ENCODE results near the gene RPS15A. TPM values are rescaled to one million over a fixed set of nuclear protein-coding genes. Genes with fewer than 3 reads are reported as not detected.
A peak's percentile ranks its signal among the peaks of the same experiment; 100 is the strongest.
"Not testable (repeated sequence)": the region's sequence is repeated elsewhere in the genome, so short reads cannot be mapped to it uniquely, and the experiment has no call there.

Gene RPS15A
- total RNA-seq, 1 donor from 2014 or later: 1,617 TPM

DNA sequence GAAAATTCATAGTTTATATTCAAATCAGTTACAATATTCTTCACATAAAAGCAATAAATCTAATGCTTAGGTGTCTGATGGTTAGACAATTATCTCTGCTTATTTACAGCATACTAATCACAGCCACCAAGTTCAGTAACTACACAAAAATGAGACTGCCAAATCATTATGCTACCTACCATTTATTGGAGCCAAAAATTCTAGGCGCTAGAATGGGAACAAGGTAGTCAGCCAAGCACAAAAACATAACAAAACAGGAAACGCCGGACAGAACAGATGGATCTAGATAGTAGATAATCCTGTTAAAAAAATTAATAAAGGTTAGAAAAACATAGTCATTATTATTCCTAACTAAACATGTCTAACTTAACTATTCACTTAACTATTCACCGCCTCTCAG is 7.6 kb upstream of the RPS15A start:
- no peak for DNase-seq (ENCODE audit: low read depth)

DNA sequence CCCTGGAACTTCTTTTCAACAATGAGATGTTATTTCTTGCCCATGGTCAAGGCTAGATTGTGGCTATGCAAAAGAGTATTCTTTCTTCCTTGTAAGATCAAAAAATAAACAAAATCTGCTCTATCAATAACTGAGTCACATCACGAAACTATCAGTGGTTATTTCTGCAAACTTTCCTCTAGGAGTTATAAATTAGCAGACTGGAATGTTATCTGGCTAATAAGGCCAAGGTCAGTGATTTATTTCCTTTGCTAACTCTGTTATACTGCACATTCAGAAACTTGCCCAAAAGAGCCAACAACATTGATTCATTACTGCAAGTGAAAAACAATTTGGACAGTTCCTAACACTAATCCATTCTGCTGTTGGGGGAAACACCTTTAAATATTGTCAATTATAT is 6.2 kb upstream of the RPS15A start:
- DNase-seq (ENCODE audit: low read depth): no peak

DNA sequence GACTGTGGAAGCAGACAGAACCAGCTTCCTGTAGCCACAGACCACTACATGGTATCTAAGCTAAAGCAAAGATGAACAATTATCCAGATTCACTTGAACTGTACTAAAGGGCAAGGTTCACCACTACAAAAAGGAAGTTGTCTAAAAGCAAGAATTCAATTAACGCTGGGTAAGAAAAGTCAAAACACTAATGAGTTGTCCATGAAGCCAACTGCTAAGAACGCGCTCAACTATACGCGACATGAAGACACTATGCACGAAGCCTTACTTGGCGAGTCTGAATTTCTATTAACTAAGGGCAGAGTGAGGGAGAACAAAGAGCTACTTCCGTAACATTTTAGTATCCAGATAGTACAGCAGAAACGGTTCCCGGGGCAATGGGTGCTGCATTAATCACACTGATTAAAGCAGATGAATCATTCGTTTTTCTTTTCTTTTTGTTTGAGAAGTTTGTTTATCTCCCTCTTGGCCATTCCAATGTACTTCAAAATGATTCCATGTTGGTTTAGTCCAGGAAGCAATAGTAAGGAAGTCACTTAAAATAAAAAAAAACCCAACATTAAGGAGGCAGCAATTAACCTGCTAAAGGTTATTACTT is 2.8 kb upstream of the RPS15A start:
- no peak for DNase-seq (ENCODE audit: low read depth)

DNA sequence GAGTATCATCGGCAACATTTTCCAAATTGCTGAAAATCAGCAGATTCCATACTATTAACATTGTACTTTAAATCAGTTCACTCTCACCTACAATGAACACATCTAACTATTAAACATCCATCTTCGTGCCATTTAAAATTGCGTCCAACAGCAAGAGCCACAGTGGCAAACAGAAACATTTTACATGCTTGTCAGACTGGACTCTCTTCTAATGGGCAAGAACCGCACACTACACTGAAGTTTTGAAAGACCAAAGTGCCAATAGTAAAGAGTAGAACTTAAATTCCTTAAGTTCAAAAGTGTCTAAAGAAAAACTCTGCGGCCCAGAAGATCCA is 652 bp downstream of the RPS15A start:
- DNase-seq (ENCODE audit: low read depth): no peak

DNA sequence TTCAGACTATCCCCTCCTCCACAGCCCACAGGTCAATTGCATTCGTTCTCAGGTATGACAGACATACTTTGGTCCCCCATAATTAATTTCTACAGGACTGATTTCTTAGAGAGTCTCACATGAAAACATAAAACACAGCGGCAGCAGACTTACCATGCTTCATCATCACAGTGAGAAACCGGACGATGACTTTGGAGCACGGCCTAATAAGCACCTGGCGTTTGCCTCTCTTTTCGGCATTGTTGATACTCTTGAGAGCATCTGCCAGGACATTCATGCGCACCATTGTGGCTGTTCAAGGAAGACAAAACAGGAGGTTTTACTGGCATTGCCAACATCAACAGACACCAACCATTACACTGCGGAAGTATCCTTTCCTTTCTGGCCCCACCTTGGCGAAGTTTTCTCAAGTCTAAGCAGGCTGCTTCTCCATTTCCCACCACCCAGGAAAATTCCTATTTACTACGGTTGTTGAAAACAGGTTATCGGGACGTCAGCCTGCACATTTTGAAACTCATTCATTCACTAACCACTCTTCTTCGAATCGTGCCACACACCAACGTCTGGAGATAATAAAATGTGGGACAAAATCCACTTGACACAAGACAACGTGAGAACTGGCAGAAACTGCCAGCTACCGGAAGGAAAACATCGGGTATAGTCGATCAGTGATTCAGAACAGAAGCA is 1.2 kb downstream of the RPS15A start:
- DNase-seq (ENCODE audit: low read depth): no peak

DNA sequence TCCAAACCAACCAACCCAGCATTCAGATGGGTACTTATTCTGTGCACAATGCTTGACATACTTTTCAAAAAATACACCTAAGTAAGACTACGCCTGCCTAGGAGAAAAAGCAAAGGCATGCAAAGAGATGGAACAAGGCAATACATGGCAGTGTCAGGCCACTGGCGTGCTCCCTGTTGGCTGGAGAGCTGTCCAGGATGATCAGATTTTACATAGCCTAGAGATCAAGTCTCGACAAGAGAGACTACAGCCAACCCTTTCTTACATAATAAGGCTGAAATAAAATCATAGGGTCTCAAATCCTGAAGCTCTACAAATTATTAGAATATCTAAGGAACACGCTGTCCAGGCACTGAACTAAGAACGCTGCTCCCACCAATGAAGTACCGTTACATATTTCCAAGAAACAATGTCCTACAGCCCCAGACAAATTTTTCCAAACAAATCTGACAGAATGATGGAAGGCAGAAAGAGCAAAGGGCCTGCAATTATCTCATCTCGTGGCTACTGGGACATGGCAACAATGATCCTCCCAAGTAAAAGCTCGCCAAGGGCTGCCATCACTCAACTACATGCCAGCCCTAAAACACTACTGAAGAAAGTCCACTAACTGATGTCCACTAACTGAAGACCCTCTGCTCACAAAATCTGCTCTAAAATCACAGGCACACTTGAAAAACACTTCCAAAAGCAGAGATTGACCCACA is 5.1 kb downstream of the RPS15A start:
- no peak for DNase-seq (ENCODE audit: low read depth)

DNA sequence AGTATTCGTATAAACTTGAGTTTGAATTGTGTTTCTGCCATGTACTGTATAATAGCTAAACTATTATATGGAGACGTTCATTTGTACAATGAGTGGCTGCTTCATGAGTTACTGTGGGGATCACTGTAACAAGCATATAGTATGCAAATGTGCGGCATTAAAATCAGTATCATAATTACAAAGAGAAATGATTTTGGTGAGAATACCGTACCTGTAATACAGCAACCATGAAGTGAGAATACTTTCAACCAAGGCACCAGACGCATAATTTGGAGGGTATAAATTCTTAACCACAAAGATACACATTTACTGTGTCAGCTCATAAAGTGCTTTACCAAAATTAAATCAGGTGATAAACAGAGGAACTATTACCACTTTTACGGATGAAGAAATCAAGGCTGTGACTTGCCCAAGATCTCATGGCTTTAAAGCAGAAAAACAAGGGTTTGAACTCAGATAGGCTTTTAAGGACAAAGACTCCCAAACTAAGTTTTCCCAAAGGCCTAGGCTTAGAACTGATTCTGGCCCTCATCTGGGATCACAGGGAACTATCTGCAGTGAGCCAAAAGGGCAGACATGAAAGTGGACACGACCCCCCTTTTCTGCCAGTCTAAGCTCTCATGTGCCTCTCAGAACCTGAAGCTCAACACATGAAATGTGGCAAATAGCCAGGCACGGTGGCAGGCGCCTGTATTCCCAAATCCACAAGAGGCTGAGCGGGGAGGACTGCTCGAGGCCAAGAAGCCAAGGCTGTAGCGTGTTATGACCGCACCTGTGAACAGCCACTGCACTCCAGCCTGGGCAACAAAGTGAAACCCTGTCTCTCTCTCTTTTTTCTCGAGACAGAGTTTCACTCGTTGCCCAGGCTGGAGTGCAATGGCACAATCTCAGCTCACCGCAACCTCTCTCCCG is 6.4 kb downstream of the RPS15A start:
- DNase-seq (ENCODE audit: low read depth): no peak

DNA sequence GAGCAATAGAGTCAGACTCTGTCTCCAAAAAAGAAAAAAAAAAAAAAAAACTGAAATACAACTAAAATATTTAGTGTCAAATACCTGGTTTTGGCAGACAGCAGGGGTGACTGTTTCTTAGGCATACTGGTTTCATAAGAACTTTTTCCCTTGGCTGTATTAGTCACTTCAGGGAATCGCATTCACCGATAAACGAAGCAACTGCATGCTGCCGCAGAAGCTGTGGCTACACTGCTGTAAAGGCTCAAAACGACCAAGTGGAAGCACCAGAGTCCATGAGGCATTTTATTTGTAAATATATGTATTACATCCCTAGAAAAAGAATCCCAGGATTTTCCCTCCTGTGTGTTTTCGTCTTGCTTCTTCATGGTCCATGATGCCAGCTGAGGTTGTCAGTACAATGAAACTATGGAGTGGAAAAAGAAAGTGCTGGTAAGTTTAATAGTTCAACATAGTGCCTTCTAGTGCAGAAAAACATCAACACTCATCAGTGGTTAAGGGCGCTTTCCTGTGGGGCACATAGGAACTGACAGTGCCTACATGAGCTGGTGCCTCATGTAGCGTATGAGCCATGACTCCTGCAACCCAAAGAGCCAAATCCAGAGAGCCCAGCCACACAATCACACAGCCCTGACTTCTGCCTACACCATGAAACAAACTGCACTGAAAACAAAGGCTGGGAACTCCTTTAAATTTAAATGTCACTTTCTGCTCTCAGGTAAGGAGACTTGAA is 7.3 kb downstream of the RPS15A start:
- DNase-seq (ENCODE audit: low read depth): no peak

DNA sequence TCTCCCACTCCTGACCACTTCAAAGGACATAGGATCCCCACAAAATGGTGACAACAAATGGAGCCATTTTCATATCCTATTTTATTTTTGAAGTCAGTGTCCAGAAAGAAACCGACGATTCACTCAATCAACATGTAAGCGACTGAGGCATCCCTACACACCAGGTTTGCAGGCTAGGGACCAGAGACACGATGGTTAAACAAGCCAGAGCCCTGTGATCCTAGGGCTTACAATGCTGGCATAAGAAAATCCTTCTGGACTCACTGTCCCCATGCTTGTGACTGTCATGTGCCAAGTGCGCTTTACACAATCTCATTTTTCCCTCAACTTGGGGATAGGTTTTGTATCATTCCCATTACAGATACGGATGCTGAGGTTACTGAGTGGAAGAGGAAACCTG is 8.9 kb downstream of the RPS15A start:
- not testable (repeated sequence) for DNase-seq (ENCODE audit: low read depth)

DNA sequence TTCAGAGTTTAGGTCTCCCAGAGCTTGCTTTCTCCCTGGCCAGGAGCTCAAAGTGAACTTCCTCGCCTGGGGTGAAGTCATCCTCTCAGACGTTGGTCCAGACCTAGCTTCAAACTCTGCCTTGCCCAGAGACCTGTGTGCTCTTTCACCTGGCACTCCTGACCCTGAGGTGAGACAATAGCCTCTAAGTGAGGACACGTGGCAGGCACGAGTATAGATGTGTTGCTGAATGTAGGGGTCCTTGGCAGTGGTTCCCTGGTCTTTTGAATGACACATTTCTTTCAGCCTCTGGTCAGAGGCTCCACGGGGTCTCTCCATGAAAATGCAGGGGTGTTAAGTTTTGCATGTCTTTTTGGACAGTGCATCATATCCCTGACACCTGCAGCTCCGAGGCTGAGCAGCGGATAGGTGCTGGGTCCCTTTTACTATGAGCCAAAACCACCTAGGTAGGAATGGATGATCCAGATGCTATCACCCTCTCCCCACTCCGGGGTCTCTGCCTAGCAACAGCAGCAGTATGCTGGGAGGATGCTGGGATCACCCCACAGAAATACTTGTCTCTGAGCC is 9.6 kb downstream of the RPS15A start:
- not testable (repeated sequence) for DNase-seq (ENCODE audit: low read depth)

DNA sequence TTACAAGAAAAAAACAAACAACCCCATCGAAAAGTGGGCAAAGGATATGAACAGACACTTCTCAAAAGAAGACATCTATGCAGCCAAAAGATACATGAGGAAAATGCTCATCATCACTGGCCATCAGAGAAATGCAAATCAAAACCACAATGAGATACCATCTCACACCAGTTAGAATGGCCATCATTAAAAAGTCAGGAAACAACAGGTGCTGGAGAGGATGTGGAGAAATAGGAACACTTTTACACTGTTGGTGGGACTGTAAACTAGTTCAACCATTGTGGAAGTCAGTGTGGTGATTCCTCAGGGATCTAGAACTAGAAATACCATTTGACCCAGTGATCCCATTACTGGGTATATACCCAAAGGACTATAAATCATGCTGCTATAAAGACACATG is 12.5 kb downstream of the RPS15A start:
- DNase-seq (ENCODE audit: low read depth): not testable (repeated sequence)

DNA sequence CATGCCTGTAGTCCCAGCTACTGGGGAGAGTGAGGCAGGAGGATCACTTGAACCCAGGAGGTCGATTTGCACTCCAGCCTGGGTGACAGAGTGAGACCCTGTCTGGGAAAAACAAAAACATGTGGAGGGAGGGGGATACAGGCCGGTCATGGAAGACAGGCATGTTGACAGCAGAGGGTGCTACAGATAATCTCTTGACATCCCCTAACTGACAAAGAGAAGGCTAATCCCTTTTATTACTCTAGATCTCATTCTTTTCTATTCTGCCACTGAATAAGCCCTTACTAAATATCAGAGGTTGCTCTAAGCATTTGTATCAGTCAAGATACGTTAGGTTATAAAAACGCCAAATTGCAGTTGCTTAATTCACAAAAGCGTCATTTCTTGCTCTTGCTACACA is 13.8 kb downstream of the RPS15A start:
- not testable (repeated sequence) for DNase-seq (ENCODE audit: low read depth)

DNA sequence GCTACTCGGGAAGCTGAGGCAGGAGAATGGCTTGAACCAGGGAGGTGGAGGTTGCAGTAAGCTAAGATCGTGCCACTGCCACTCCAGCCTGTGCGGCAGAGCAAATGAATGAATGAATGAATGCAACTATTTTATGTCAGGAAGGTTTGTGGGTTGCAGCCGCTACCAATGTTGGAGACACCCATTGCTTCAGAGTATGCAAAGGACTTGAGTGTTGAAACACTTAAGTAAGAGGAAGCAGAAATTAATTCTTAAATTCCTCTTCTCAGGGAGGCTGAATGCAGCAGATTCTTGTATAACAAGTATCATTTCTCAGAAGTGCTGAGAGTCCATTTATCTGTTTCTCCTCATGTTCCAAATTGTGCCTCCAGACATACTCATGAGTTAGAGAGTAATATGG is 15.5 kb downstream of the RPS15A start:
- DNase-seq (ENCODE audit: low read depth): not testable (repeated sequence)

DNA sequence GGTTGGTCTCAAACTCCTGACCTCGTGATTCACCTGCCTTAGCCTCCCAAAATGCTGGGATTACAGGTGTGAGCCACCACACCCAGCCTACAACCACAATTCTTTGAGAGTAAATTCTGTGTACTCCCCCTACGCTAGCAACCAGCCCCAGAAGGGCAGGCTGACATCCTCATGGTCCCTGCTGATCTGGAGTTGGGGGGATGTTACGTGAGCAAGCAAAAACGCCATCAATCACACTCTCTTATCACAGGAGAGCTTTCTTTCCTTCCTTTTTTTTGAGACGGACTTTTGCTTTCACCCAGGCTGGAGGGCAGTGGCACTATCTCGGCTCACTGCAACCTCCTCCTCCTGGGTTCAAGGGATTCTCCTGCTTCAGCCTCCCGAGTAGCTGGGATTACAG is 18.0 kb downstream of the RPS15A start:
- not testable (repeated sequence) for DNase-seq (ENCODE audit: low read depth)

DNA sequence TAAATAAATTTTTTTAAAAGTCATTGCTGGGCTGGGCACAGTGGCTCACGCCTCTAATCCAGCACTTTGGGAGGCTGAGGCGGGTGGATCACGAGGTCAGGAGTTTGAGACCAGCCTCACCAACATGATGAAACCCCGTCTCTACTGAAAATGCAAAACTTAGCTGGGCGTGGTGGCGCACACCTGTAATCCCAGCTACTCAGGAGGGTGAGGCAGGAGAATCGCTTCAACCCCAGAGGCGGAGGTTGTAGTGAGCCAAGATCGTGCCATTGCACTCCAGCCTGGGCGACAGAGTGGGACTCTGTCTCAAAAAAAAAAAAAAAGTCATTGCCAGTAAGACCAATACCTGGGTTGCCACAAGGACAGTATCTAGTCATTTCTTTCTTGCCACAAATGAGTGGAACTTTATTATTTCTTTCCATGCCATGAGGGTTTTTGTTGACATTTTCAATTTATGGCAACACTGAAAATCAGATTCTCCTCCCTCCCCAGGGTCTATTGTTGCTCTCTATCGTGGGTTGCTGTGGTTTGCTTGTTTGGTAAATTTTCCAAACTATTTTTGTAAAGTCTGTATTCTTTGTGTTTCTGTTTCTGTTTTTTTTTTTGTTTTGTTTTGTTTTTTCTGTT is 19.7 kb downstream of the RPS15A start:
- DNase-seq (ENCODE audit: low read depth): not testable (repeated sequence)

DNA sequence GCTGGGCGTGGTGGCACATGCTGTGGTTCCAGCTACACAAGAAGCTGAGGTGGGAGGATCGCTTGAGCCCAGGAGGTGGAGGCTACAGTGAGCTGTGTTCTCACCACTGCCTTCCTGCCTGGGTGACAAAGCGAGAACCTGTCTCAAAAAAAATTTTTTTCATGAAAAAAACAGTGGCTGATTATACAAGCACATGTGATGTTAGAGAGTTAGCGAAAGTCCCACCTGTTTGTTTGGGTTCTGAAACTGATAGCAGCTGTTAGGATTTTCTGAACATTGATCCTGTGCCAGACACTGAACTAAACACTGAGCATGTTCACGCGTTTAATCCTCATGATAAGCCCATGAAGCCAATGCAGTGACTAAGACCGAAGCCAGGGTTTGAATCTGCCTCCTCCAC is 22.9 kb downstream of the RPS15A start:
- peak; percentile 34 for DNase-seq (ENCODE audit: low read depth)

DNA sequence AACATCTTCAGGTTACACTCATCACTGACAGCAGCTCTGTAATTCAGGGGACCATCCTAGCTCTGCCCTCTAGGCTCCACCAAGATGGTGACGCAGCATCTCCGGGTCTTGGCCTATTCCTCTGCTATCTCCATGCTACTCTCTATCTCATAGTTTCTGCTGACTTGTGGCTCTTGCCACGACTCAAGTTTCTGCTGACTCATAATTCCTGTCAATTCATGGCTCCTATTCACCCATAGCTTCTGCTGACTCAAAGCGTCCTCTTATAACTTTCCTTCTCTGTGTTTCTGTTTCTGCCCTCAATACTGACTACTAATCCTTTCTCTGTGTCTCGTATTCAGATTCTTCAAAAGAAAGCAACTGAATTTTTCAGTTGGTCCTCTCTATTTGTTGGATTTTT is 27.4 kb downstream of the RPS15A start:
- not testable (repeated sequence) for DNase-seq (ENCODE audit: low read depth)

DNA sequence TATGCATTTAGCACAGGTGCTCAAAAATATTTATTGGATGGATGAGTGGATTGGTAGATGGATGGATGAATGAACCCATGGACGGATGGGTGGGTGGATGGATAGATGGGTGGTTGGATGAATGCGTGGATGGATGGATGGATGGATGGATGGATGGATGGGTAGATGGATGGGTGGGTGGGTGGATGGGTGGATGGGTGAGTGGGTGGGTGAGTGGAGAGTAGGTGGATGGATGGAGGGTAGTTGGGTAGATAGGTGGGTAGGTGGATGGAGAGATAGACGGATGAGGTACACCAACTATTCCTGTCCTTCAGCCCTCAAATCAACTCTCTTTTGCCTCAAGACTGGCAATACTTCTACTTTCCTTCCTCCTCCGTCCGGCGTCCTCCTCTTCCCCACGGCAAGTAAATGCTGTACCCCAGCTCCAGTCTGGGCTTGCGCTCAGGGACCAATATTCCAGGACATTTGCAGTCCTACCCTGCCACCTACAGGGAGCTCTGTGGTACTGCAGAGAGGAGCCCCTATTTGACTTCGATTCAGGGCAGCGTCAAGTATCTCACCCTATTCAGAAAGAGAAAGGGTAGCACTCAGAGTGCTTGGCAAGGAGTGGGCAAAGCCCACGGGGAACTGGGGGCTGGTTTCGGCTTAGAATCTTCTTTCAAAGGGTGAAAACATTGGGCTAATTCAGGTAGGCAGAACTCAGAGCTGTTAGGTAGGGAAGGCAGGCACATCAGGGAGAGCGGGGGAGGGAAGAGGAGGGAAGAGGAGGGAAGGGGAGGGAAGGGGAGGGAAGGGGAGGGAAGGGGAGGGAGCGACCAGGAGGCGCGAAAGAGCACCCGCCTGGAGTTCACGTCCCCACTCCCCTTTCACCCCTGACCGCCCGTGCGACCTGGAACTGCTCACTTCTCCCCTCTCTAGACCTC is 30.3 kb downstream of the RPS15A start:
- not testable (repeated sequence) for DNase-seq (ENCODE audit: low read depth)
